Astrocyte (in vitro differentiated cells and primary cell): ENCODE measurements around the gene CCNB2.

ENCODE experiments used
- EZH2 ChIP-seq: IDR thresholded peaks from 2 replicates; pipeline ENCODE4 v1.6.1; 2012; ENCODE audit warnings: mild to moderate bottlenecking, low read length, inconsistent platforms; ENCODE audit not compliant: insufficient read depth
- TF ChIP-seq, protein P1 (sequence below): IDR thresholded peaks from 2 replicates; pipeline ENCODE4 v1.5.1; 2011; ENCODE audit warnings: low read depth, mild to moderate bottlenecking, inconsistent platforms, low read length, moderate library complexity; ENCODE audit not compliant: insufficient read depth

DNA sequence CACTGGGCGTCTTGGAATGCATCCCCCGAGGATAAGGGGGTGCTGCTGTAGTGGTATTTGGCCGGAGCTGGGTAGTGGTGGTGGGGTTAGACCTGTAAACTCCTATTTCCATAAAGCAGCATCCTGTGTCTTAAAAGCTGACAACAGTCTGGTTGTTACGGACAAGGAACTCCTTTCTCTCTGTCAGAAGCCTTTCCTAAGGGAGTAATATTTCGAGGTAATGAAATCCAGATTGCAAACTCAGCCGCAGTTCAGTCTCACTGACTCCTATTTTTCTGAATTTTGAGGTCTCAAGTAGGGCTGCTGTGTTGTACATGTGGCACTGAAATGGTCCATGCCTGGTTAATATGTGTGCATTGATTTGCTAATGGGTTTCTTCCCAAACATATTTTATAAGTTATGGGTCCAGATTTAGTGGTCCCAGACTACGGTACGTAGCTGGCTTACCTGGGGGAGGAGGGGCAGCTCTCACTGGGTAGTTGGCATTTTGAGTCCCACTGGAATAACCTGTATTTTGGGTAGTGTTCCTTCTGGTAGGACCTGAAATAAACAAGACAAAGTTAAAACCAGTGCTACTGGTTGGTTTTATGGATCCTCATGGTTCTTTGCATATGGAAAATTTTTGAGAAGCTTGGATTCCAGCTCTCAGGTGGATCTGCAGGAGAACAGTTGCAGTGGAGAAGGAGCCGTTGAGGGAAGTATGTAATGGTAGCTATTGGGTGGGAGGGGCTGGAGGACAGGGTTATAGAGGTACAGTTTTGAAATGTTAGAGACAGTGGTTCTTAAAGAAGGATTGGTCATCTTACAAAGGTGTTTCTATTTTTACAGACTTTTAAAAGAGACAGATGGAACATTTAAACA lies 53.1 kb downstream of the CCNB2 start:
- TF ChIP-seq, protein P1, sequence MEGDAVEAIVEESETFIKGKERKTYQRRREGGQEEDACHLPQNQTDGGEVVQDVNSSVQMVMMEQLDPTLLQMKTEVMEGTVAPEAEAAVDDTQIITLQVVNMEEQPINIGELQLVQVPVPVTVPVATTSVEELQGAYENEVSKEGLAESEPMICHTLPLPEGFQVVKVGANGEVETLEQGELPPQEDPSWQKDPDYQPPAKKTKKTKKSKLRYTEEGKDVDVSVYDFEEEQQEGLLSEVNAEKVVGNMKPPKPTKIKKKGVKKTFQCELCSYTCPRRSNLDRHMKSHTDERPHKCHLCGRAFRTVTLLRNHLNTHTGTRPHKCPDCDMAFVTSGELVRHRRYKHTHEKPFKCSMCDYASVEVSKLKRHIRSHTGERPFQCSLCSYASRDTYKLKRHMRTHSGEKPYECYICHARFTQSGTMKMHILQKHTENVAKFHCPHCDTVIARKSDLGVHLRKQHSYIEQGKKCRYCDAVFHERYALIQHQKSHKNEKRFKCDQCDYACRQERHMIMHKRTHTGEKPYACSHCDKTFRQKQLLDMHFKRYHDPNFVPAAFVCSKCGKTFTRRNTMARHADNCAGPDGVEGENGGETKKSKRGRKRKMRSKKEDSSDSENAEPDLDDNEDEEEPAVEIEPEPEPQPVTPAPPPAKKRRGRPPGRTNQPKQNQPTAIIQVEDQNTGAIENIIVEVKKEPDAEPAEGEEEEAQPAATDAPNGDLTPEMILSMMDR, result no peak
- TF ChIP-seq EZH2, result no peak
